NCI-H2107 treated with DMSO at 0.1 percent for 48 hours (cell line): Measurements from ENCODE around the gene ZMIZ2.
A peak's percentile ranks its signal among the peaks of the same experiment; 100 is the strongest.
"Not testable (repeated sequence)": the region's sequence is repeated elsewhere in the genome, so short reads cannot be mapped to it uniquely, and the experiment has no call there.

ENCODE experiments used
- DNase-seq: peaks from one replicate; lab custom pipeline; 2025; ENCODE audit not compliant: unreplicated experiment; lab: John Stamatoyannopoulos, UW

ZMIZ2 gene

GRCh38 chr7:44769776-44770294, 21.2 kb downstream of the ZMIZ2 start:
- no peak for DNase-seq

- DNase-seq: no peak
Observed at GRCh38 chr7:44771358-44771757, 22.7 kb downstream of the ZMIZ2 start.

- DNase-seq: no peak
Observed at GRCh38 chr7:44772440-44772839, 23.8 kb downstream of the ZMIZ2 start.

- DNase-seq: peak; percentile 5
Observed at GRCh38 chr7:44772867-44773266, 24.2 kb downstream of the ZMIZ2 start.

- DNase-seq: not testable (repeated sequence)
Observed at GRCh38 chr7:44774486-44774885, 25.8 kb downstream of the ZMIZ2 start.

GRCh38 chr7:44775383-44776107, 26.9 kb downstream of the ZMIZ2 start:
- DNase-seq: no peak

- DNase-seq: no peak
Observed at GRCh38 chr7:44776211-44776610, 27.6 kb downstream of the ZMIZ2 start.

GRCh38 chr7:44782460-44782859, 33.8 kb downstream of the ZMIZ2 start:
- no peak for DNase-seq

GRCh38 chr7:44783407-44783806, 34.8 kb downstream of the ZMIZ2 start:
- no peak for DNase-seq

- DNase-seq: no peak
Observed at GRCh38 chr7:44784364-44784763, 35.7 kb downstream of the ZMIZ2 start.

- DNase-seq: not testable (repeated sequence)
Observed at GRCh38 chr7:44785218-44785617, 36.6 kb downstream of the ZMIZ2 start.

GRCh38 chr7:44787041-44787440, 38.4 kb downstream of the ZMIZ2 start:
- no peak for DNase-seq

GRCh38 chr7:44787762-44788161, 39.1 kb downstream of the ZMIZ2 start:
- no peak for DNase-seq

- DNase-seq: no peak
Observed at GRCh38 chr7:44789990-44790389, 41.3 kb downstream of the ZMIZ2 start.

GRCh38 chr7:44791278-44792219, 42.9 kb downstream of the ZMIZ2 start:
- DNase-seq: no peak

- DNase-seq: no peak
Observed at GRCh38 chr7:44793919-44794318, 45.3 kb downstream of the ZMIZ2 start.

GRCh38 chr7:44794331-44794730, 45.7 kb downstream of the ZMIZ2 start:
- DNase-seq: no peak

- peak; percentile 38 for DNase-seq
Observed at GRCh38 chr7:44796034-44796503, 47.4 kb downstream of the ZMIZ2 start.

- DNase-seq: peak; percentile 92
Observed at GRCh38 chr7:44796504-44797328, 48.1 kb downstream of the ZMIZ2 start, which contains the start of gene PPIA. PPIA (plus strand) TSS chr7:44796681; CDS start chr7:44796725, 44 bp downstream.

- peak; percentile 53 for DNase-seq
Observed at GRCh38 chr7:44797329-44798258, 48.9 kb downstream of the ZMIZ2 start.
